Activated CD4-positive, alpha-beta memory T cell treated with anti-CD3 and anti-CD28 coated beads, Interleukin-2, amount 10 ng/mL, durations not matched to agents 7 days and 5 days (primary cell): ENCODE results near the gene ADAMTS2. TPM values are rescaled to one million over a fixed set of nuclear protein-coding genes. Genes with fewer than 3 reads are reported as not detected.

Experiments used
- CTCF ChIA-PET: fragments of 350-600 bp; sonication (Branson Sonifier 250); formaldehyde crosslinking; loops from one replicate; lab custom pipeline; 2021; ENCODE audit warnings: antibody characterized with exemption, inconsistent platforms; lab: Charles Lee
- POLR2A ChIA-PET: fragments of 350-600 bp; sonication (Branson Sonifier 250); formaldehyde crosslinking; loops from one replicate; lab custom pipeline; 2021; ENCODE audit warnings: antibody characterized with exemption; lab: Charles Lee
- DNase-seq: peaks from one replicate; pipeline ENCODE4 v3.0.0-alpha.2; 2020
- H3K27ac Mint-ChIP-seq: one replicate; pipeline ENCODE4 v1.8.0; 2021; ENCODE audit warnings: mild to moderate bottlenecking, mixed read lengths
- H3K27me3 Mint-ChIP-seq: one replicate; pipeline ENCODE4 v1.8.0; 2021; ENCODE audit warnings: mixed read lengths
- H3K36me3 Mint-ChIP-seq: one replicate; pipeline ENCODE4 v1.8.0; 2021; ENCODE audit warnings: low read depth, mixed read lengths
- H3K4me1 Mint-ChIP-seq: one replicate; pipeline ENCODE4 v1.8.0; 2021; ENCODE audit warnings: mixed read lengths
- H3K4me3 Mint-ChIP-seq: one replicate; pipeline ENCODE4 v1.8.0; 2021; ENCODE audit warnings: mild to moderate bottlenecking, mixed read lengths
- H3K9me3 Mint-ChIP-seq: one replicate; pipeline ENCODE4 v1.8.0; 2021; ENCODE audit warnings: mixed read lengths
- total RNA-seq, 2 experiments: library from RNA; stranded (reverse); gene quantifications; one replicate each; pipeline ENCODE4 v1.2.3, GENCODE V29; 2021

The ADAMTS2 gene
- total RNA-seq, result not detected

- Mint-ChIP-seq H3K27me3 (peaks cover 52% of the 10 kb centered on the region), H3K9me3 (no peaks in the 10 kb centered on the region), H3K36me3 (no peaks in the 10 kb centered on the region), H3K27ac (no peak within 1 kb of the TSS), H3K4me3 (no peak within 1 kb of the TSS), H3K4me1 (peaks cover 6% of the 10 kb centered on the region)
- ChIA-PET CTCF (no interaction called here), POLR2A (no interaction called here)
- DNase-seq, result no peak
Measured at GRCh38 chr5:179345433-179346321, at the start of gene ADAMTS2. ADAMTS2 (minus strand) TSS chr5:179345461; CDS start chr5:179345328, 133 bp downstream.

GRCh38 chr5:179393078-179393477 lies 47.8 kb upstream of the ADAMTS2 start:
- Mint-ChIP-seq H3K4me1 (no peaks in the 10 kb centered on the region), H3K36me3 (no peaks in the 10 kb centered on the region), H3K27me3 (no peaks in the 10 kb centered on the region), H3K27ac (no peak overlapping the region), H3K4me3 (no peak overlapping the region), H3K9me3 (peaks cover 8% of the 10 kb centered on the region)
- POLR2A ChIA-PET, result no interaction called here
- DNase-seq, result peak; percentile 6
- CTCF ChIA-PET, result no interaction called here

- no peak overlapping the region for H3K4me3 Mint-ChIP-seq
- no peaks in the 10 kb centered on the region for H3K36me3 Mint-ChIP-seq
- CTCF ChIA-PET, result no interaction called here
Measured at GRCh38 chr5:179387151-179388110, 42.2 kb upstream of the ADAMTS2 start.

GRCh38 chr5:179385914-179386313 lies 40.7 kb upstream of the ADAMTS2 start:
- Mint-ChIP-seq H3K4me1 (no peaks in the 10 kb centered on the region), H3K9me3 (peaks cover 6% of the 10 kb centered on the region), H3K27ac (no peak overlapping the region), H3K27me3 (no peaks in the 10 kb centered on the region), H3K36me3 (no peaks in the 10 kb centered on the region), H3K4me3 (no peak overlapping the region)
- ChIA-PET POLR2A (no interaction called here), CTCF (no interaction called here)
- DNase-seq, result no peak

More at GRCh38 chr5:179387151-179388110, 42.2 kb upstream of the ADAMTS2 start:
- peak; percentile 4 for DNase-seq
- POLR2A ChIA-PET, result no interaction called here
- Mint-ChIP-seq H3K27ac (no peak overlapping the region), H3K4me1 (no peaks in the 10 kb centered on the region), H3K27me3 (no peaks in the 10 kb centered on the region), H3K9me3 (peaks cover 8% of the 10 kb centered on the region)

GRCh38 chr5:179382486-179382885 lies 37.2 kb upstream of the ADAMTS2 start:
- Mint-ChIP-seq H3K36me3 (no peaks in the 10 kb centered on the region), H3K4me3 (no peak overlapping the region), H3K27me3 (no peaks in the 10 kb centered on the region), H3K27ac (no peak overlapping the region), H3K9me3 (no peaks in the 10 kb centered on the region), H3K4me1 (no peaks in the 10 kb centered on the region)
- ChIA-PET CTCF (no interaction called here), POLR2A (no interaction called here)
- DNase-seq, result no peak

- no peaks in the 10 kb centered on the region for H3K4me1 Mint-ChIP-seq
- ChIA-PET POLR2A (interaction anchor here (0.6 kb wide), 1 partner anchor 14 kb away, joined by 3 read pairs; no protein-coding TSS in a partner anchor), CTCF (no interaction called here)
- no peaks in the 10 kb centered on the region for H3K27me3 Mint-ChIP-seq
- H3K9me3 Mint-ChIP-seq, result no peaks in the 10 kb centered on the region
- no peak overlapping the region for H3K4me3 Mint-ChIP-seq
- no peak overlapping the region for H3K27ac Mint-ChIP-seq
- DNase-seq, result no peak
- H3K36me3 Mint-ChIP-seq, result no peaks in the 10 kb centered on the region
Measured at GRCh38 chr5:179381691-179382090, 36.4 kb upstream of the ADAMTS2 start.

- no peak overlapping the region for H3K27ac Mint-ChIP-seq
- H3K27me3 Mint-ChIP-seq, result no peaks in the 10 kb centered on the region
- H3K9me3 Mint-ChIP-seq, result no peaks in the 10 kb centered on the region
- no peaks in the 10 kb centered on the region for H3K4me1 Mint-ChIP-seq
- no peaks in the 10 kb centered on the region for H3K36me3 Mint-ChIP-seq
- no peak for DNase-seq
- CTCF ChIA-PET, result no interaction called here
- POLR2A ChIA-PET, result no interaction called here
- H3K4me3 Mint-ChIP-seq, result no peak overlapping the region
Measured at GRCh38 chr5:179380211-179381035, 35.2 kb upstream of the ADAMTS2 start.

GRCh38 chr5:179379321-179379890 lies 34.1 kb upstream of the ADAMTS2 start:
- no peaks in the 10 kb centered on the region for H3K36me3 Mint-ChIP-seq
- H3K27me3 Mint-ChIP-seq, result no peaks in the 10 kb centered on the region
- no peak overlapping the region for H3K4me3 Mint-ChIP-seq
- H3K9me3 Mint-ChIP-seq, result no peaks in the 10 kb centered on the region
- DNase-seq, result no peak
- ChIA-PET POLR2A (no interaction called here), CTCF (no interaction called here)
- no peaks in the 10 kb centered on the region for H3K4me1 Mint-ChIP-seq
- H3K27ac Mint-ChIP-seq, result no peak overlapping the region

- no peak overlapping the region for H3K27ac Mint-ChIP-seq
- H3K4me3 Mint-ChIP-seq, result no peak overlapping the region
- no peaks in the 10 kb centered on the region for H3K9me3 Mint-ChIP-seq
- no peak for DNase-seq
- ChIA-PET CTCF (no interaction called here), POLR2A (no interaction called here)
- no peaks in the 10 kb centered on the region for H3K4me1 Mint-ChIP-seq
- no peaks in the 10 kb centered on the region for H3K27me3 Mint-ChIP-seq
- H3K36me3 Mint-ChIP-seq, result no peaks in the 10 kb centered on the region
Measured at GRCh38 chr5:179378441-179379271, 33.4 kb upstream of the ADAMTS2 start.

GRCh38 chr5:179378116-179378440 lies 32.8 kb upstream of the ADAMTS2 start:
- H3K9me3 Mint-ChIP-seq, result no peaks in the 10 kb centered on the region
- H3K27ac Mint-ChIP-seq, result no peak overlapping the region
- H3K4me1 Mint-ChIP-seq, result no peaks in the 10 kb centered on the region
- ChIA-PET POLR2A (no interaction called here), CTCF (no interaction called here)
- no peaks in the 10 kb centered on the region for H3K27me3 Mint-ChIP-seq
- DNase-seq, result no peak
- H3K4me3 Mint-ChIP-seq, result no peak overlapping the region
- no peaks in the 10 kb centered on the region for H3K36me3 Mint-ChIP-seq

- POLR2A ChIA-PET, result no interaction called here
- no peaks in the 10 kb centered on the region for H3K9me3 Mint-ChIP-seq
Measured at GRCh38 chr5:179377421-179378115, 32.3 kb upstream of the ADAMTS2 start.

More at GRCh38 chr5:179377421-179378115, 32.3 kb upstream of the ADAMTS2 start:
- no peak for DNase-seq
- H3K27ac Mint-ChIP-seq, result no peak overlapping the region
- CTCF ChIA-PET, result no interaction called here
- no peak overlapping the region for H3K4me3 Mint-ChIP-seq
- H3K27me3 Mint-ChIP-seq, result no peaks in the 10 kb centered on the region
- H3K4me1 Mint-ChIP-seq, result no peaks in the 10 kb centered on the region
- H3K36me3 Mint-ChIP-seq, result no peaks in the 10 kb centered on the region
